D341Med (cell line): ENCODE results near the gene ASPG.

Experiments used
- DNase-seq: peaks from one replicate; pipeline ENCODE4 v3.0.0; 2012; ENCODE audit warnings: low spot score

Gene ASPG

DNA sequence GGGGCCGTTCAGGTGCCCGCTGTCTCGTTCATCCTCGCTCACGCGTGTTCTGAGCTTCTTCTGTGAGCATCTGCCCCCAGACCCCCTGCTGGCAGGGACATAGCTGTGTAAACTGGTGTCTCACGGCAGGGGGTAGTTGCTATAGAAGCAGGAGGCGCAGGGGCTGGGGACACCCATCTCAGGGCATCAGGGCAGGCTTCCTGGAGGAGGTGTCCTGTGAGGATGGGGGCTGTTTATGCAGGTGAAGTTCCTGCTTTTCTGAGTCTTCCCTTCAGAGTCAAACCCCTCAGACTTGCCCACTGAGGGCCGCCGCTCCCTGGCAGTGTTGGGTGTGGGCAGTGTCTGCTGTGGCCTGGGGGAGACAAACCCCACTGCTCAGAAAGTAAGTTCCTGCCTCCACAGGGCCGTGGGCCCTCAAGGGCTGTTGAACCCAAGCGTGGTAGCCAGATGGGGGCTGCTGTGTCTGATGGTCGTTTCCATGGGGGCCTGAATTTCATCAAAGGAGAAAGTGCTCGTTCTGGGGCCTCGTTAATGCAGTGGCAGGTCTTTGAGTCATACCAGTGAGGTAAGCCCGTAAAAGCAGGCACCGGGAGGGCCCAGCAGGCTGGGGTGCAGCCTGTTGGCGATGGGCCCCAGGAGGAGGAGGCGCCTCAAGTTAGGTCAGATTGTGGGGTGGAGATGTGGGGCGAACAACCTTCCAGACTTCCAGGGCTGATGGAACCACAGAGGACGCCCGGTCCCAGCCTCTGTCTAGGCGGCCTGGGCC lies 76.3 kb downstream of the ASPG start:
- DNase-seq: no peak

DNA sequence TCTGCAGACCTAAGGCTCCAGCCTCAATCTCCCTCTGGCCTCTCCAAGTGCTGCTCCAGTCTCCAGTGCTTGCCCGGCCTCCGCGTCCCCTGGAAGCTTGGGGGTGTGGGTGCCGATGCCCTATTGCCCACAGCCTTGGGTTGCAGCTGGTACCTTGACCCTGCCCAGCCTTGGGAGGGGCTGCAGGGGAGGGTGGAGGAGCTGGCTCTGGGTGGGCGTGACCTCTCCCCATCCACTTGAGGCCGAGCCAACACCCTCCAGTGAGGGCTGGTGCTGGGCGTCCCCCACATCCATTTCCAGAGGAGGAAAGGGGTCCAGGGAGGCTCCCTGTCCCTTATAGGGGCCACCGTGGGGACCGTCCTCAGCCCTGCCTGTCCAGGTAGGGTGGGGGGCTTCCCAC lies 77.0 kb downstream of the ASPG start:
- DNase-seq: no peak

DNA sequence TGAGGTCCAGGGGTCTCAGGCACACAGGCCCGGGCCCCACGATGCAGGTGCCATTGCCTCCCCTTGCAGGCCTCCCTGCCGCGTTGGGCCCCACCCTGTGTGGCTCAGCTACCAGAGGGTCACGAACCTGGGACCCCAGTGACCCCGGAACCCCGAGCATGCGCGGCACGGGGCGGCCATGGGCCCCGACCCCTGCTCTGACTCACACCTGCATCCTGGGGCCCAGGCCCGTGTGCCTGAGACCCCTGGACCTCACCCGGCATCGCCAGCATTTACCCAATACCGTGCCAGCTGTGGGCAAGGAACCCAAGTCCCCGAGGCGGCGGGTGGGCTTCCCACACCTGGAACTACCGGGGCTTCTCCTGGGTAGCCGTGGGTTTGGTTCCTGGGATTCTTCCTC lies 78.0 kb downstream of the ASPG start:
- no peak for DNase-seq

DNA sequence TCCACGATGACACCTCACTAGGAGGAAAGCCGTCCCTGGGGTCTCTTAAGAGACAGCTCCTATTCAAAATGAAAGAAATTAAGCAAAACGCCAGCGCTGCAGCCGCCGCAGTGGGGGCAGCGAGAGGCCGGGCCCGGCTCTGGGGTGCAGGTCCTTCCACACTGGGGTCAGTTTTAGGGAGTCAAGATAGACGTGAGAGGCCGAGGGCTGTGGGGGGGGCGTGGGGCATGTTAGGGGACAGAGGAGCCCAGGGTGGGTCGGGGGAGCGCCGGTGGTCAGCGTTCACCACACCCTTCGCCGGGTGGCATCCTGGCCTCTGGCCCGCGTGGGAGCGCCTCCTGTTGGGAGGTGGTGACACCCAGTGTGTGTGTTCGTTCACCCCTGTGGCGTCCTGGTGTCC lies 78.5 kb downstream of the ASPG start:
- DNase-seq: no peak

DNA sequence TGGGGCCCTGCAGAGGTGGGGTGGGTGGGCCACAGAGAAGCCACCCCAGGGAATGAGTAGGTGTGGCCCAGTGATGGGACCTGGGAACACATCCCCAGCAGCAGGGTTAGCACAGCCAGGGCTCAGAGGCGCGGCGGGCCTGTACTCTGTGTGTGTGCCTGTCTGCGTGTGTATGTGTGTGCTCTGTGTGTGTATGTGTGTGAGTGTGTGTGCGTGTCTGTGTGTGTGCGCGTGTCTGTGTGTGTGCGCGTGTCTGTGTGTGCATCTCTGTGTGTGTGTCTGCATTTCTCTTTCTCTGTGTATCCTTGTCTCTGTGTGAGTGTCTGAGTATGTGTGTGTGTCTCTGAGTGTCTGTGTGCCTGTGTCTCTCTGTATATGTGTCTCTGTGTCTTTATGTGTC lies 79.0 kb downstream of the ASPG start:
- no peak for DNase-seq
